Activated naive CD8-positive, alpha-beta T cell treated with anti-CD3 and anti-CD28 coated beads, Interleukin-2, amount 50 U/mL, for 16 hours (primary cell): Measurements from ENCODE around the gene EYA2.

ENCODE experiments used
- DNase-seq: peaks from one replicate; pipeline ENCODE4 v3.0.0-alpha.2; 2020; ENCODE audit warnings: low read depth, low spot score

The EYA2 gene

DNA sequence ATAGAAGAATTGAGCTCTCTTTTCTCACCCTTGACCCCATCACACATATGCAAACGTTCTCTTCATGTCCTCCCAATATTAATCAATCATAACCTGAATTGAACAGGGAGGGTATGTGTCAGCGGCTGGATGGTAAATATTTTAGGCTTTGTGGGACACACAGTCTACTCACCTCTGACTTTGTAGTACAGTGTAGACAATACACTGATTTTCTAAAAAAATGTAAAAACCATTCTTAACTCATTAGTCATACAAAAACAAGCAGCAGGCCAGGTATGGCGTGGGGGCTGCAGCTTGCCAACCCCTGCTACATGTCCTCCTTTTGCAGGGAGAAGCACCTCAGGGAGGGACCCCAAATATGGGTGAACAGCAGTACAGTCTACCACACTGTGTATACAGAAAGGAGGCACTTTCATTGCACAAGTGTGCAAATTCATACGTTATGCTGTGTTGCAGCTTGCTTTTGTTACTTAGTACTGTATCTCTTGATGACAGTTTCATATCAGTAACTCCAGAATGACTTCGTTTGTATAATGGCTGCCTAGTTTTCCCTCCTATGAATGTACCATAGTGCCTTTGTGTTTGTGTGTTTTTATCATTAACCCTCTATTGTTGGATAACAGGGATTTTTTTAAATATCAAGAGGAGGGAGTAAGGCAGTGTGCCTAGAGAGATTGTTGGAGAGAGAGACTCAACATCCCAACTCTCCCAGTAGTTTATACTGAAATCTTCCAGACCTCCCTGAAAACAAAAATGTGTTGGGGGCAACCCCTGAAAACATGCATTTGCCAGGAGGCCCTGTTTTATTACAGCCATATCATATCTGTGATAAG, 247.5 kb downstream of the EYA2 start:
- DNase-seq = no peak

GRCh38 chr20:47142774-47143170, 248.1 kb downstream of the EYA2 start:
- no peak for DNase-seq

GRCh38 chr20:47143657-47144056, 249.0 kb downstream of the EYA2 start:
- DNase-seq = no peak

DNA sequence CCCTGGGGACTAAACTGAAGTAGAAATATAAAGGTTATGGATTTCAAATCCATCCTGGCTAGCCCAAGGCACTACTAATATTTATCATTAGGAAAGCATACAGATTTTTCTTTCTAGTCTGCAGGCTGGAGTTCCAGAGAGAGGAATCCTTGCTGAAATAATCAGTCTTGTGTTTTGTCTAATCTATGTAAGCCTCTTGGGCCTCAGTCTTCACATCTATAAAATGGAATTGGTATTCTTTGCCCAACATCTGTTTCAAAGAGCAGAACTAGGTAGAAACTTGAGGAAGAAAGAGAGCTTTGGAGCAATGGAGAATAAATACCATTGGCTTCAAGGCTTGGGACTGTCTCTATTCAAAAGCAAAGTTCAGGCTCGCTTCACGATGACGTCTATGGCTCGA, 249.8 kb downstream of the EYA2 start:
- DNase-seq = no peak

- DNase-seq = no peak
Measured at GRCh38 chr20:47146686-47147085, 252.0 kb downstream of the EYA2 start.

GRCh38 chr20:47148059-47148458, 253.4 kb downstream of the EYA2 start:
- no peak for DNase-seq

DNA sequence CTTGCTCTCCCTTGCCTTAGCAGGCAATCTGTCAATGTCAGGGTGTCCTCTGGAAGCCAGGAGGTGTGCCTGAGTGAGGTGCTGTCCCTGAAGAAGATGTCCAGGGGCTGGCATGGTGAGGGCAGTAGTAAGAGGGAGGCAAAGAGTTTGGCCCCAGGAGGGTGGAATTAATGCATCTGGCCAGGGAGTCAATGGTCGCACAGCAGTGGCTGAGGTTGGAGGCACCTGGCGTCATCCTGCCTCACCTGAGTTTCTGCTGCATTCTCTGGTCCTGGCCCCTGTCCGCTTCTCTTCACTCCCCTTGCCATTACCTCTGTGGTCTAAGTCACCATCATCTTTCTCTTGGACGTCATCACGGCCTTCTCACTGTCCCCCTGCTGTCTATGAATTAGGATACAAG, 255.3 kb downstream of the EYA2 start:
- DNase-seq = no peak

DNA sequence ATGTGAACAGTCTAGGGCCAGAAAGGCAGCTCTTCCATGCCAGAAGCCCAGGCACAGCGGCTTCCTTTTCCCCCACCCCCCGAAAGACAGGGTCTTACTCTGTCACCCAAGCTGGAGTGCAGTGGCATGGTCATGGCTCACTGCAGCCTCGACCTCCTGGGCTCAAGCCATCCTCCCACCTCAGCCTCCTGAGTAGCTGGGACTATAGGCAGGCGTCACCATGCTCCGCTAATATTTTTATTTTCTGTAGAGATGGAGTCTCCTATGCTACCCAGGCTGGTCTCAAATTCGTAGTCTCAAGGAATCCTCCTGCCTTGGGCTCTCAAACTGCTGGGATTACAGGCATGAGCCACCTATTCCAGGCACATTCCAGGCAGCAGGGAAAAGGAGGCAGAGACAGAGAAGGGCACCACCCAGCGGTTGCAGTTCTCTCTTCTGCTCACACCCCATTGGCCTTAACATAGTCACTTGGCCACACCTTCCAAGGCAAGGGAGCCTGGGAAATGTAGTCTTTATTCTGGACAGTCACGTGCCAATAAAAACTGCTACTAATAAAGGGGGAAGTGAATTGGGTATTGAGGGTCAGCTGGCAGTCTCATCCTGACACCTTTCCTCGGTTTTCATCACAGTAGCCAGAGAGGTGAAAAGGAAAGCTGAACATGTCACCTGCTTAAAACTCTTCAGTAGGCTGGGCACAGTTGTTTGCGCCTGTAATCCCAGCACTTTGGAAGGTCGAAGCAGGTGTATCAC, 255.9 kb downstream of the EYA2 start:
- DNase-seq = no peak

DNA sequence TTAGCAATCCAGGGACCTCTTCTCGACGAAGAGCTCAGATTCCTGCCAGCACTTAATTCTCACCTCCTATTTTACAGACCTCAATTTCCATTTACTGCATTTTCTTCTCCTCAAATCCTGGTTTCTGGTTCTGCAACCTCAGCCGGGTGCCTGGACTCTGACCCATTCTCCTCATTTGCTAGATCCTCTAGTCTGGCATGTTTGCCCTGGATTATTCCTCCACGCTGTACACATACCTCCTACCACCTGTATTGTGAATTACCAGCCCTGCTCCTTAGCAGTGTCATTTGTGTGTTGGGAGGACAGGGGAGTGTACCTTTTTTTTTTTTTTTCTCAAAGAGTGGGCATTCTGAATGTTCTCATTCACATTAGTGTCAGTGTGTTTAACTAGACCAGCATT, 257.4 kb downstream of the EYA2 start:
- no peak for DNase-seq

GRCh38 chr20:47154089-47154488, 259.4 kb downstream of the EYA2 start:
- no peak for DNase-seq

DNA sequence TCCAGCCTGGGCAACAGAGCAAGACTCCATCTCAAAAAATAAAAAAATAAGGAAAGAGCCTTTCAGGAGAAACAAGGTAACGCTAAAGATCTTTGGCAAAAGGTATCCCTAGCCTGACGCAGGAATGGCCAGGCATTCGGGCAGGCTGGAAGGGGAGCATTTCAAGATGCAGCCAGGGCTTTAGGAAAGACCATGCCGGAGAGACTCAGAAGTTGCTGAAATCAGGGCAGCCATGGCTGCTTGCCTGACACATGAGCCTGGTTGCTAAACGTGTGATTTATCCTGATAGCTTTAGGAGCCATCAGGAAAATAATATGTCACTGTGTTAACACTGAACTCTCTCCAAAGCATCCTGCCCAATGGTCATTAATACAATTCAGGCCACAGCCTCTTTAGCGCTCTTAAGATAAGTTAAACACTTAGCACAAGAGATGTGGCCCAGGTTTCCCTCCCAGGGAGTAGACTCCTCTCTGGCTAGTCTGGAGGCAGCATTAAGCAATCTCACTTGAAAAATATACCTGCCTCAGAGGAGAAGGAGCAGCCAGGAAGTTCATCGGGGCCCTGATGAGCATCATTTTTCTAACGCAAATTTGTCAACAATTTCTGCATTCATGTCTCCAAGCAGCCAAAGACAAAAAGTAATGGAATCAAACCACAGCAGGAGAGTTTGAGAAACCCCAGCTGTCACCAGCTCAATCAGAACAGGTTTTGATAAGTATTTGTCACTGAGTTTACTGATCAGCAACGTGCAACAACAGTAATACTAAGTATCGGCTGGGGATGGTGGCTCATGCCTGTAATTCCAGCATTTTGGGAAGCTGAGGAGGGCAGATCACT, 261.9 kb downstream of the EYA2 start:
- DNase-seq = no peak

- DNase-seq = no peak
Measured at GRCh38 chr20:47159166-47159565, 264.5 kb downstream of the EYA2 start.

- DNase-seq = no peak
Measured at GRCh38 chr20:47160240-47160639, 265.6 kb downstream of the EYA2 start.

GRCh38 chr20:47160992-47161391, 266.3 kb downstream of the EYA2 start:
- DNase-seq = no peak

- DNase-seq = no peak
Measured at GRCh38 chr20:47161411-47161810, 266.8 kb downstream of the EYA2 start.

DNA sequence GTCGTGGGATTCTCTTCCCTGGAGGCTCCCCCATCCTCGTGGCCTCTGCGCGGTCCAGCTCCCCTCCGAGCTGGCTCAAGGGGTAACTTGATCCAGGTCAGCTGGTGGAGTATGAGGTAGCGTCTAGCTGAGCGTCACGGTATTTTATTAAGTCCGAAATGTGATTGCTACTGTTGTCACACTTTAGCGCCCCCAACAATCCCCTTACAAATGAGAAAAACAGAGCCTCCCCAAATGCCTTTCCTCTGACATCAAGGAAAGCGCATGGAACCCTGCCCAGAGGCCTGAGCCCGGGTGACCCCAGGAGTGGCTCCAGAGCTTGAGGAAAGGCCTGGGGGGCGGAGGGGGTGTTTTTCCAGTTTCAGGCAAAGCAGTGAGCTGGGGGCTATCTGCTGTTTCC, 269.5 kb downstream of the EYA2 start:
- no peak for DNase-seq

GRCh38 chr20:47165376-47165865, 270.8 kb downstream of the EYA2 start:
- no peak for DNase-seq

DNA sequence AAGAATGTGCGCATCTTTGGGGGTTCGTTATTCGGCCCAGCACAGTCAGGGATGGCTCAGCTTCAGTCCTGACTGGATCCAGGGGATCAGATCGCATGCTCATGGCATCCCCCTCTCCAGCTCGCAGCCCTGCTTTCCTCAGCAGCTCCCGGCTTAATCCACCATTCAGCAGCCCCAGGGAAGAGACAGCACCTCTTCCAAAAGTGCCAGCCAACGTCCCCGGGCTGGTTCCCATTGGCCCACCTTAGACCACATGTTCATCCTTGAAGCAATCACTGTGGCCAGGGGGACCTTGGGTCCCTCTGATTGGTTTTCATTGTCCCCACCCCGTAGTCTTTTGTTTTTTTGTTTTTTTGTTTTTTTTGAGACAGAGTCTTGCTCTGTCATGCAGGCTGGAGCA, 273.2 kb downstream of the EYA2 start:
- DNase-seq = no peak

- no peak for DNase-seq
Measured at GRCh38 chr20:47172579-47172978, 277.9 kb downstream of the EYA2 start.

GRCh38 chr20:47173596-47174216, 279.1 kb downstream of the EYA2 start:
- no peak for DNase-seq

DNA sequence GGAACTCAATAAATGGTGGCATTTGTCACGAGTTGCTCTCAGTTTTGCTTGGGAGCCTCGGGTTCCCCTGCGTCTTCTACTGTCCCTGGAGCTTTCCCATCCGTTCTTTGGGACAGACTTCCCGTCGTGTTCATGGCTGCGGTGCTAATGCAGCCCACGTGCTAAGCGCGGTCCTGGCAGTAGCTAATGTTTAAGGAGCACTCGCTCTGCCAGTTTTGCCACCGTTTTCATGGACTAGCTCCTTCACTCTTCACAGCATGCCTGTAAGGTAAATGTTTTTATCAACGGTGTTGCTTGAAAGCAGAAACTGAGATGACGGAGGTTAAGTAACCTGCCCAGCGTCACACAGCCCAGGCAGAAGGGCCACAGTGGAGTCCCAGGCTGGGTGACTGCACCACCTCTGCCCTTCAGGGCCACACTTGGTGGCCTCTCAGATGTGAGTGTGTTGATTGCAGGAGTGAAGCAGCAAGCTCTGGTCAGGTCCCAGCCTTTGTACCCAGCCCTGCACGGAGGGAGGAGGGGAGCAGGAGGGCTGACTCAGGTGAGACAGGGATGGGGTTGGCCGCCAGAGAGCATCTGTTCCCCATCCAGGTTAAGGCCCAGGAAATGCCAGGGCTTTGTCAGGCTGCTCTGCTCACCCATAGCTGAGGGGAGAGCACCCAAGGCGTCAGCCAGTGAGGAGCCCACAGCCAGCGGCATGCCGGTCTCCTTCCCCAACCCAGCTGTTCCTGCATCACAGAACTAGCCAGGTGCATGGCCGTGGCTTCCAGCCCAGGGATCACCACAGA, 280.0 kb downstream of the EYA2 start:
- no peak for DNase-seq
